ENCODE measurements around the gene C19orf67. TPM values are rescaled to one million over a fixed set of nuclear protein-coding genes. Genes with fewer than 3 reads are reported as not detected.
A peak's percentile ranks its signal among the peaks of the same experiment; 100 is the strongest.

The C19orf67 gene
- total and polyA plus RNA-seq, 7 experiments from 2014 or later = 0.34 to 0.78 (median 0.60) TPM; not detected in 4

DNA sequence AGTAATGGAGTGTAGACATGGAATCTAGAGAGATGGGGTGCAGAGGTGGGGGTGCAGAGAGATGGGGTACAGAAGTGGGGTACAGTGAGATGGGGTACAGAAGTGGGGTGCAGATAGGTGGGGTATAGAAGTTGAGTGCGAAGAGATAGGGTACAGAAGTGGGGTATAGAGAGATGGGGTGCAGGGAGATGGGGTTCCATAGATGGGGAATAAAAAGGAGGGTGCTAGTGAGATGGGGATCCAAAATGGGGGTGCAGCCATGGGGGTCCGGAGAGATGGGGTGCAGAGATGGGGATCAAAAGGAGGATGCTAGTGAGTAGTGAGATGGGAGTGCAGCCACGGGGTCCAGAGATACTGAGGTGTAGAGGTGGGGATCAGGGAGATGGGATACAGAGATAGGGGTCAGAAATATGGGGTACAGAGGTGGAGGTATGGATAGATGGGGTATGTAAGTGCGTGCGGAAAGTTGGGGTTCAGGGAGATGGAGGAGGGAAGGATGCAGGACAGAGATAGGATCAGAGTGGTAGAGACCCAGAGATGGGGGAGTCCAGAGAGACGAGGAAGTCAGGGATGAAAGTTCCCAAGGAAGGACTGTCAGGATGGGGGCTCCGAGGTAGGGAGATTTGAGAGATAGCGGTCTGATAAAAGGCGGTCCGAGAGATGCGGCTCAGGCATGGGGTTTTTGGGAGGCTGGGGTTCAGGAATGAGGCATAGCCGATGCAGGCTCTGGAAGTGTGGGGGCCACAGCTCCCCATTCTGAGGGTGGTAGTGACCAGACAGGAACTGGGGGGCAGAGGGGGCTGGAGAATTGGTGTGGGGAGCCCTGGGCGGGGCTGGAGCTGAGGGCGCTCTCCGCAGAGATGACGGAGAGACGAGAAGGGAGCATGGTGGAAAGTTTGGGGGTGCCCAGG, 27.1 kb downstream of the C19orf67 start:
- H3K9me3 ChIP-seq (ENCODE audit: control insufficient read depth in 2 of 3, low read length in 3 of 3) = no peaks in the 10 kb centered on the region
- Mint-ChIP-seq H3K9me3 (peaks cover 0 to 5% (median 0%) of the 10 kb centered on the region in 11 donors), H3K36me3 (peaks cover 0 to 6% (median 5%) of the 10 kb centered on the region in 5 donors), H3K4me1 (peaks cover 9 to 30% (median 19%) of the 10 kb centered on the region in 7 donors), H3K27ac (no peak overlapping the region), H3K4me3 (peak overlapping the region; percentile 23 to 81 (median 60)), H3K27me3 (peaks cover 16 to 48% (median 27%) of the 10 kb centered on the region in 5 donors)
- H3K27ac ChIP-seq (ENCODE audit: low read depth, low read length) = no peak overlapping the region
- H3K4me1 ChIP-seq (ENCODE audit: control insufficient read depth in 2 of 2, insufficient read depth in 2 of 2, low read length in 2 of 2) = peaks cover 9 to 10% of the 10 kb centered on the region in 2 donors
- no peak for ATAC-seq
- H3K27me3 ChIP-seq (ENCODE audit: control insufficient read depth in 2 of 2, insufficient read depth in 2 of 2, low read length in 2 of 2) = peaks cover 5 to 21% of the 10 kb centered on the region in 2 donors
- no peaks in the 10 kb centered on the region for H3K36me3 ChIP-seq (ENCODE audit: control insufficient read depth in 2 of 3, insufficient read depth in 3 of 3, low read length in 3 of 3)
- DNase-seq = peak in 1 of 9 donors; percentile 51
- POLR2A ChIA-PET = interaction anchor here (1.1 to 1.9 kb wide), 4 partner anchors 10 to 28 kb away, joined by 3 to 4 read pairs (median 4); partner anchors contain the start of gene IL27RA
- CTCF ChIA-PET = interaction anchor here (1.0 to 2.6 kb wide), 7 partner anchors 10 to 179 kb away, joined by 3 to 22 read pairs (median 8); partner anchors contain the start of gene MISP3
- intact Hi-C loops (cut with micrococcal nuclease) = loop anchor here in 1 of 2 donors (1.0 kb wide), 1 partner anchor 15 kb away; no protein-coding TSS in a partner anchor
- H3K4me3 ChIP-seq (ENCODE audit: low read length) = no peak overlapping the region

DNA sequence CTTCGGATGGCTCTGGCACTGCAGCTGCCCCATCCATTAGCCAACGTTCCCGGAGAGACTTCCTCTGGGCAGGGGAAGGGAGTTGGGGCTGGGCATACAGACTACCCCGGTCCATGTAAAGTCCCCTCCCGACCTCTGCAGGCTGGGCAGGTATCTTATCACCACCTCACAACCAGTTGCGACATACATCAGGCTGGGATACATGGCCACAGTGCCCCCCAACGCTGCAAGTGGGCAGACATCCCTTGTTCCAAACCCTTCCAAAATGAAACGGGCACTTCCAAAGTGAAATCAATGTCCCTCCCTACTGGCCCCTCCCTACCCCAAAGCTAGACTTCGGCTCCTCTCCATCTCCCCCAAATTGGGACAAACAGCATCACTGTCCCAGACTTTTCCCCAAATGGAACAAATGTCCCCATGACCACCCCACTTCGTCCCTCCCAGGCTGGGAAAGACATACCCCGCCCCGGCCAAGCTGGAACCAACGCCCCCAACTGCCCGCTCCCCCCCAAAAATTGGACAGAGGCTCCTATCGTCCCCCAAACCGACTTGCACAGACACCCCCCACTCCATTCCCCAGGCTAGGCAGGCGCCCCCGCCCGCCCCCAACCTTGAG, 28.7 kb downstream of the C19orf67 start:
- POLR2A ChIA-PET = interaction anchor here (0.7 to 1.9 kb wide), 3 partner anchors 15 to 25 kb away, joined by 3 to 4 read pairs (median 3); partner anchors contain the start of gene IL27RA
- H3K4me3 Mint-ChIP-seq = peak overlapping the region; percentile 13 to 80 (median 54)
- no peak overlapping the region for H3K27ac ChIP-seq (ENCODE audit: low read depth, low read length)
- H3K27me3 Mint-ChIP-seq = peaks cover 16 to 48% (median 27%) of the 10 kb centered on the region in 5 donors
- intact Hi-C loops (cut with micrococcal nuclease) = no loop called here
- peaks cover 6 to 15% (median 13%) of the 10 kb centered on the region in 5 donors for H3K36me3 Mint-ChIP-seq
- peaks cover 5 to 21% of the 10 kb centered on the region in 2 donors for H3K27me3 ChIP-seq (ENCODE audit: control insufficient read depth in 2 of 2, insufficient read depth in 2 of 2, low read length in 2 of 2)
- H3K36me3 ChIP-seq (ENCODE audit: control insufficient read depth in 2 of 3, insufficient read depth in 3 of 3, low read length in 3 of 3) = peaks cover 0 to 12% (median 0%) of the 10 kb centered on the region in 3 experiments
- H3K9me3 Mint-ChIP-seq = peaks cover 0 to 6% (median 0%) of the 10 kb centered on the region in 11 donors
- no peak for DNase-seq
- no peaks in the 10 kb centered on the region for H3K9me3 ChIP-seq (ENCODE audit: control insufficient read depth in 2 of 3, low read length in 3 of 3)
- peaks cover 9 to 10% of the 10 kb centered on the region in 2 donors for H3K4me1 ChIP-seq (ENCODE audit: control insufficient read depth in 2 of 2, insufficient read depth in 2 of 2, low read length in 2 of 2)
- ATAC-seq = no peak
- H3K27ac Mint-ChIP-seq = peak overlapping the region in 1 of 9 donors; percentile 30
- peaks cover 14 to 30% (median 19%) of the 10 kb centered on the region in 7 donors for H3K4me1 Mint-ChIP-seq
- CTCF ChIA-PET = interaction anchor here (0.6 to 1.1 kb wide), 2 partner anchors 8 to 47 kb away, joined by 3 read pairs; no protein-coding TSS in a partner anchor
- H3K4me3 ChIP-seq (ENCODE audit: low read length) = no peak overlapping the region

DNA sequence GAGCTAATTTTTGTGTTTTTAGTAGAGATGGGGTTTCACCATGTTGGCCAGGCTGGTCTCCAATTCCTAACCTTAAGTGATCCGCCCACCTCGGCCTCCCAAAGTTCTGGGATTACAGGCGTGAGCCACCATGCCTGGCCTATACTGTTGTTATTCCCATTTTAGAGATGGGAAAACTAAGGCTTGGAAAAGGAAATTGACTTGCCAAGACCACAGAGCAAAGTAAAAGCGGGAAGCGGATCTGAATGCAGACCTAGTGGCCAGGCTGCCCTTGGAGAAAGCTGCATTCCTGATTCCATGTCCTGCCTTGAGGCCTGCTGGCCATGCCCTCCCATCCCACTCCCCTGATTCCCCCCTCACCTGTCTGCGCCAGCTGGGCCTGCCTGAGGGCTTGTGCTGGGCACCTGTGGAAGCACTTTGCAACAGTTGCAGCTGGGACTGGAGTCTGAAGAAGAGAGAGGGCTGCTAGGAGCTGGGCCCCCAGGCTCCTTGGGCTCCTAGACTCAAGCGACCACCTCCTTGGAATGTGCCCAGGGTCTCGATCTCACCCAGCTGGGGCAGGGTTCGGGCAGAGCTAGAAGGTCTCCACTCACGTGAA, 29.4 kb downstream of the C19orf67 start:
- Histone ChIP-seq H3K9me3 (ENCODE audit: control insufficient read depth in 2 of 3, low read length in 3 of 3) (no peaks in the 10 kb centered on the region), H3K36me3 (ENCODE audit: control insufficient read depth in 2 of 3, insufficient read depth in 3 of 3, low read length in 3 of 3) (peaks cover 0 to 19% (median 3%) of the 10 kb centered on the region in 3 experiments), H3K4me3 (ENCODE audit: low read length) (no peak overlapping the region), H3K27ac (ENCODE audit: low read depth, low read length) (no peak overlapping the region), H3K4me1 (ENCODE audit: control insufficient read depth in 2 of 2, insufficient read depth in 2 of 2, low read length in 2 of 2) (peaks cover 9 to 10% of the 10 kb centered on the region in 2 donors), H3K27me3 (ENCODE audit: control insufficient read depth in 2 of 2, insufficient read depth in 2 of 2, low read length in 2 of 2) (peaks cover 5 to 21% of the 10 kb centered on the region in 2 donors)
- Mint-ChIP-seq H3K4me1 (peaks cover 14 to 30% (median 19%) of the 10 kb centered on the region in 7 donors), H3K27ac (no peak overlapping the region), H3K27me3 (peaks cover 16 to 44% (median 27%) of the 10 kb centered on the region in 5 donors), H3K4me3 (peak overlapping the region in 2 of 10 donors; percentile 13 to 80), H3K36me3 (peaks cover 6 to 19% (median 18%) of the 10 kb centered on the region in 5 donors), H3K9me3 (peaks cover 0 to 6% (median 0%) of the 10 kb centered on the region in 11 donors)
- POLR2A ChIA-PET = interaction anchor here (0.8 kb wide), 1 partner anchor 122 kb away, joined by 3 read pairs; no protein-coding TSS in a partner anchor
- intact Hi-C loops (cut with micrococcal nuclease) = no loop called here
- CTCF ChIA-PET = interaction anchor here (0.6 to 1.1 kb wide), 2 partner anchors 8 to 48 kb away, joined by 3 read pairs; no protein-coding TSS in a partner anchor
- no peak for ATAC-seq
- DNase-seq = no peak

DNA sequence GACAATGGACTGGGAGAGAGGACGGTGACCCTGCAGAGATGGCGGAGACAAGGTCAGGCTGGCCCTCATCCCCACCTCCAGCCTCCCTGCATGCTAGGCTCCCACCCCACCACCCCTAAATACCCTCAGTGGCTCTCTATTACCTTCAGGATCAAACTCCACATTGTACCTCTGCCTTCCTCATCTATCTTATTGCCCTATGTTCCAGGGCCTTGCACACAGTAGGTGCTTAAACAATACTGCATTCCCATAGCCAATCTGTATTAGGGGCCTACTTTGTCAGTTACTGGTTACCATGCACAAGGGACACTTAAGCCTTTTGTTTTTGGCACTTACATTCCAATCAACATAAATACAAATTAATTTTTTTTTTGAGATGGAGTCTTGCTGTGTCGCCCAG, 30.2 kb downstream of the C19orf67 start:
- peaks cover 14 to 30% (median 19%) of the 10 kb centered on the region in 7 donors for H3K4me1 Mint-ChIP-seq
- peak overlapping the region in 2 of 9 donors; percentile 26 to 45 for H3K27ac Mint-ChIP-seq
- DNase-seq (no peak), ATAC-seq (no peak)
- peaks cover 0 to 6% (median 0%) of the 10 kb centered on the region in 11 donors for H3K9me3 Mint-ChIP-seq
- H3K27me3 ChIP-seq (ENCODE audit: control insufficient read depth in 2 of 2, insufficient read depth in 2 of 2, low read length in 2 of 2) = peaks cover 5 to 21% of the 10 kb centered on the region in 2 donors
- ChIA-PET POLR2A (interaction anchor here (0.8 kb wide), 1 partner anchor 121 kb away, joined by 3 read pairs; no protein-coding TSS in a partner anchor), CTCF (interaction anchor here (0.6 kb wide), 1 partner anchor 176 kb away, joined by 3 read pairs; no protein-coding TSS in a partner anchor)
- no peaks in the 10 kb centered on the region for H3K9me3 ChIP-seq (ENCODE audit: control insufficient read depth in 2 of 3, low read length in 3 of 3)
- no peak overlapping the region for H3K4me3 ChIP-seq (ENCODE audit: low read length)
- peaks cover 9 to 10% of the 10 kb centered on the region in 2 donors for H3K4me1 ChIP-seq (ENCODE audit: control insufficient read depth in 2 of 2, insufficient read depth in 2 of 2, low read length in 2 of 2)
- H3K36me3 Mint-ChIP-seq = peaks cover 6 to 24% (median 20%) of the 10 kb centered on the region in 5 donors
- peaks cover 16 to 38% (median 24%) of the 10 kb centered on the region in 5 donors for H3K27me3 Mint-ChIP-seq
- peaks cover 6 to 26% (median 8%) of the 10 kb centered on the region in 3 experiments for H3K36me3 ChIP-seq (ENCODE audit: control insufficient read depth in 2 of 3, insufficient read depth in 3 of 3, low read length in 3 of 3)
- intact Hi-C loops (cut with micrococcal nuclease) = no loop called here
- H3K4me3 Mint-ChIP-seq = no peak overlapping the region
- no peak overlapping the region for H3K27ac ChIP-seq (ENCODE audit: low read depth, low read length)

DNA sequence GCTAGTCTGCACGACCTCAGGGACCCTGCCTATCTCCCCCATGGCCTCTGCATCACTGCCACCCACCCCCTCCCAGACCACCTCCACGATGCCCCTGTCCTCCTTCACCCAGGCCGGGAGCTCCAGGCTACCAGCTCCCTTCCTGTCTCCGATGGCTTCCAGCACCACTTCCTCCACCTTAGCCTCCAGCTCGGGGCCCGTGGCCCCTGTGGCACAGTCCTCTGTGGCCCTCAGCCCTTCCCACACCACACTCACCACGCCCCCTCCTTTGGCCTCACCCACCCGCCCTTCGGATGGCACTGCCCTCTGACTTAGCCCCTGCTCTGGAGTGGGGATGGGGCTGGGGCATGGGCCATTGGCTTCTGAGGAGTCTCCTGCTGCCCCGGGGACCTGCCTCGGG, 30.9 kb downstream of the C19orf67 start:
- H3K27ac ChIP-seq (ENCODE audit: low read depth, low read length) = no peak overlapping the region
- peaks cover 13 to 33% (median 17%) of the 10 kb centered on the region in 5 donors for H3K27me3 Mint-ChIP-seq
- peaks cover 6 to 31% (median 23%) of the 10 kb centered on the region in 5 donors for H3K36me3 Mint-ChIP-seq
- H3K27me3 ChIP-seq (ENCODE audit: control insufficient read depth in 2 of 2, insufficient read depth in 2 of 2, low read length in 2 of 2) = peaks cover 5 to 20% of the 10 kb centered on the region in 2 donors
- H3K36me3 ChIP-seq (ENCODE audit: control insufficient read depth in 2 of 3, insufficient read depth in 3 of 3, low read length in 3 of 3) = peaks cover 9 to 33% (median 15%) of the 10 kb centered on the region in 3 experiments
- H3K4me1 ChIP-seq (ENCODE audit: control insufficient read depth in 2 of 2, insufficient read depth in 2 of 2, low read length in 2 of 2) = peaks cover 9 to 10% of the 10 kb centered on the region in 2 donors
- intact Hi-C loops (cut with micrococcal nuclease) = no loop called here
- no peaks in the 10 kb centered on the region for H3K9me3 ChIP-seq (ENCODE audit: control insufficient read depth in 2 of 3, low read length in 3 of 3)
- peaks cover 14 to 28% (median 19%) of the 10 kb centered on the region in 7 donors for H3K4me1 Mint-ChIP-seq
- ATAC-seq = no peak
- POLR2A ChIA-PET = interaction anchor here (1.5 kb wide), 1 partner anchor 23 kb away, joined by 4 read pairs; the partner anchor contains the start of gene IL27RA
- CTCF ChIA-PET = interaction anchor here (1.1 kb wide), 1 partner anchor 16 kb away, joined by 3 read pairs; no protein-coding TSS in a partner anchor
- peaks cover 0 to 6% (median 0%) of the 10 kb centered on the region in 11 donors for H3K9me3 Mint-ChIP-seq
- no peak for DNase-seq
- H3K4me3 Mint-ChIP-seq = no peak overlapping the region
- H3K27ac Mint-ChIP-seq = peak overlapping the region in 2 of 9 donors; percentile 22 to 51
- no peak overlapping the region for H3K4me3 ChIP-seq (ENCODE audit: low read length)

Measured in naive thymus-derived CD4-positive, alpha-beta T cell (primary cell).